Measurements from ENCODE around the gene ANO1. TPM values are rescaled to one million over a fixed set of nuclear protein-coding genes. Genes with fewer than 3 reads are reported as not detected.

Gene ANO1
- polyA plus RNA-seq, 3 donors: 3.9 to 7.8 (median 5.7) TPM

DNA sequence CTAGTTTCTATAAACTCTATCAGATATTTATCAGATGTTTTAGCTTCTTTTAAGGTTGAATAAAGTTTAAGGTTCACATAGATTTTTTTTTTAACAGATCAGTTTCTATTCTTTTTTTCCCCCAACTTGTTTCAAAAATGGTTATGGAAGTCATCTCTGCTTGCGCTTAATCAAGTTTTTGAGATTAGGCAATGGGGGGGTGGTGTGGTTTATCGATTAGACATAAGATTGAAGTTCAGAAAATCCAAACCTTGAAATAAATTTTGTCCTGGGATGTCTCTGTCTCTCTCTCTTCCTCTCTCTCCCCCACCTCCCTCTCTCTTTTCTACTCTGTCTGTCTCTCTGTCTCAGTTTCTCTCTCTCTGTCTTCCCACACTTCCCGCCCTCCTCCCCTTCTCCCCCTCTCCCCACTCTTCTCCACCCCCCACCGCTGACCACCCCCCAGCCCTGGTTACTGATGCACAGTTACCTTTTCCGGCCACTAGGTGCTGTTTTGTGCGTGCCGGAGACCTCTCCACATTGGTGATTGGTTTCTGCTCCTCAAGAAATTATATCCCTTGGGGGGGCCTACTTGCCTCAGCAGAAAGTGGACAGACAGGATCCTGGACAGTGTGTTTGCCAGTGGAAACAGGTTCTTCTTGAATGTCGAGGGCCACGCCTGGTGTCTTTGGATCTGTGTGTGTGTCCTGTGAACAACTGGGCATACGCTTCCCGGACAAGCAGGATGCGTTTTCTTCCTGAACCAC, 29.7 kb upstream of the ANO1 start:
- H3K27ac ChIP-seq (ENCODE audit: low read depth, low read length): no peak overlapping the region
- WGBS, 3 donors: 35 to 50% (median 49%) methylated on average over 11 of the region's 12 CpGs

DNA sequence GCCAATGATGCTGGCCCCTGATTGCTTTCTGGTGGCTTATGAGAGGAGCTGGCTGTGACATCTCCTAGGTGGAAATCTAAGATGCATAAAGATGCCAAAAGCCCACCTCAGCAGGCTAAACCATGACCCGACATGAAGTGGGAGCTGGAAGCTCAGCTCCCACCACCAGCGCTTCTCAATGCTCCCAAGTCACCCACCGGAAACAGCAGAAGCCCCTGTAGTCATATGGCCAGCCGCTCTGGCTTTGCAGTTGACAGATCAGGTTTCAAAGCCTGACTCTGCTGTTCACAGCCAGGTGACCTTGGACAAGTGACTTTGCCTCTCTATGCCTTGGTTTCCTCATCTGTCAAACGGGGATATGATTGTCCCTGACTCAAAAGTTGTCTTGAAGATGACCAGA, 29.1 kb upstream of the ANO1 start:
- 61 to 74% (median 74%) methylated on average over 5 of the region's 5 CpGs for WGBS, 3 donors

DNA sequence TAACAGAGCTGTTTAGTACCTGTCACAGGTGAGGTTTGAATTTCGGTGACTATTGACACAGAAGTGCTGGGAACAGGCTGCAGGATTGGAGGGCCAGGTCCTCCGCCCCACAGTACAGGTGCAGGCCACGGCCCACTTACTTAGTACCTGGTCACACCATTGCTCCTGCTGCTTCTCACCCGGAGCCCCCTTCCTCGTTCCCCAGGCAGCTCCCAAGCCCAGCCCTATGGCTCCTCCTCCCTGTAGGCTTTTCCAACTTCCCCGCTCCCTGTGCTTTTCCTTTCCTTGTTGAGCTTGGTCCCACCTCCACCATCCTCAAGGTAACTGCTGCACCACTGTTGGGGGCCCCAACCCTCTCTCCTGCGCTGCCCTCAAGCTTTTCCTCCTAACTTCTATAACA, 27.9 kb upstream of the ANO1 start:
- no peak overlapping the region for H3K27ac ChIP-seq (ENCODE audit: low read depth, low read length)
- WGBS, 3 donors: 59 to 78% (median 73%) methylated on average over 7 of the region's 7 CpGs

More for the DNA sequence above, 29.1 kb upstream of the ANO1 start:
- H3K27ac ChIP-seq (ENCODE audit: low read depth, low read length): no peak overlapping the region

DNA sequence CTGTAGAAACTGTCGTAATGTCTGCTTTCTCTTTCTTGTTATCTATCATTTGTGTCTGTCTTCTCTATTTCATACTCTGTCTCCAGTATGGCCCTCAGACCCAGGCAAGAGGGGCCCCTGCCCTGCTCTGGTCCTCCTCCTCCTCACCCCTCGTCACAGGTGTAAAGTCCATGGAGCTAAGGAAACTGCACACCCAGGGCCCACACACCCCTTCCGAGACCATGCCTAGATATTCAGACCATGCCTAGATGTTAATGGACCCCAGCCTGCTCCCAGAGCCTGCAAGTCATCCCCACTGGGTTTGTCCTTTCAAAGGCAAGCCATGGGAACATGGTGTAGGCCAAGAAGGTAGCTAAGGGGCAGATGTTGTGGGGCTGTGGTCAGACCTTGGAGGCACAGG, 24.1 kb upstream of the ANO1 start:
- H3K27ac ChIP-seq (ENCODE audit: low read depth, low read length): no peak overlapping the region
- 75 to 88% (median 82%) methylated on average over 3 of the region's 3 CpGs for whole genome bisulfite sequencing, 3 donors

DNA sequence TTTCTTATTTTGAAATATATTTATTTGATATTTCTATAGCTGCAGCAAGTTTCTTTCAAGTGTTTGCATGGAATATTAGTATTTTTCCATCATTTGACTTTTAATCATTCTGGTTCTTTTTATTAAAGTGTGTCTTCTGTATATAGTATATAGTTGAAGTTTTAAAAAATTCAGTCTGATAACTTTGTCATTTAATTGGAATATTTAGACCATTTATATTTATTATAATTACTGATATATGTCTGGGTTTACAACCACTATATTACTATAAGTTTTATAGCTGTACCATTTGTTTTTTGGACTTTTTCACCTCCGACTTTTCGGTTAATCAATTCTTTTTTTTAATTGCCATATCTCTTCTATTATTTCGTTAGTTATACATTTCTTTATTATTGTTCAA, 22.7 kb upstream of the ANO1 start:
- 59 to 64% (median 64%) methylated on average over 3 of the region's 3 CpGs for WGBS, 3 donors
- H3K27ac ChIP-seq (ENCODE audit: low read depth, low read length): no peak overlapping the region

DNA sequence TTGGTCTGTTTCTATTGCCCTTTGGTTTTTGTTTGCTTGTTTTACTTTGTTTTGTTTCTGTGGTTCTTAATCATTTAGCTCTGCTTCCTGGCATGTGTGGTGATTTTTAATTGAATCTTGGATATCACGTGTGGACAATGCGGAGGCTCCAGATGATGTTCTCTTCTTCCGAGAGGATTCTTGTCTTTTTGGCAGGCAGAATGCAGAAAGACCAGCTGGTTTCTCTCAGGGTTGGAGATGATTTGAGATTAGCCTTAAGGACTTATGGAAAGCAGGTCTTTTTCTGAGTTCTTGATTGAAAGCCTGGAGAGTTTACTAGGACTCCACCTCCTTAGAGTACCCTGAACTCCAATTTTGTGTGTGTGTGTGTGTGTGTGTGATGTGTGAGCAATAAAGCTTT, 21.0 kb upstream of the ANO1 start:
- 61 to 77% (median 66%) methylated on average over 3 of the region's 3 CpGs for WGBS, 3 donors
- no peak overlapping the region for H3K27ac ChIP-seq (ENCODE audit: low read depth, low read length)

DNA sequence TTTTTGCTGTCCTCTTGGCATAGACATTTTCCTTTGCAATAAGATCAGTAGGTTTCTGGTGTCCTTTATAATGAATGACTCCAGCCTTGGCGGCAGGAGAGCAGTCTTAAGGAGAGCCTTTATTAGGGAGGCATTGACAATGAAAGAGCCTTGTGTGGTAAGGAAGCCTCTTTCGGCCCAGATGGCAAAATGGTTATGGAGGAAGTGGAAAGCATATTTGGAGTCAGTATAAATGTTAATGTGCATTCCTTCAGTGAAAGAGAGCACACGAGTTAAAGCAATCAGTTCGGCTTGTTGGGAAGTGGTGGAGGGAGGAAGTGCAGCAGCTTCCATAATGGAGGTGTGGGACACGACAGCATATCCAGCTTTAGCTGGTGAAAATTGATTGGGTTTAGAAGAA, 18.1 kb upstream of the ANO1 start:
- WGBS, 3 donors: 58 to 66% (median 66%) methylated on average over 5 of the region's 5 CpGs
- H3K27ac ChIP-seq (ENCODE audit: low read depth, low read length): no peak overlapping the region

DNA sequence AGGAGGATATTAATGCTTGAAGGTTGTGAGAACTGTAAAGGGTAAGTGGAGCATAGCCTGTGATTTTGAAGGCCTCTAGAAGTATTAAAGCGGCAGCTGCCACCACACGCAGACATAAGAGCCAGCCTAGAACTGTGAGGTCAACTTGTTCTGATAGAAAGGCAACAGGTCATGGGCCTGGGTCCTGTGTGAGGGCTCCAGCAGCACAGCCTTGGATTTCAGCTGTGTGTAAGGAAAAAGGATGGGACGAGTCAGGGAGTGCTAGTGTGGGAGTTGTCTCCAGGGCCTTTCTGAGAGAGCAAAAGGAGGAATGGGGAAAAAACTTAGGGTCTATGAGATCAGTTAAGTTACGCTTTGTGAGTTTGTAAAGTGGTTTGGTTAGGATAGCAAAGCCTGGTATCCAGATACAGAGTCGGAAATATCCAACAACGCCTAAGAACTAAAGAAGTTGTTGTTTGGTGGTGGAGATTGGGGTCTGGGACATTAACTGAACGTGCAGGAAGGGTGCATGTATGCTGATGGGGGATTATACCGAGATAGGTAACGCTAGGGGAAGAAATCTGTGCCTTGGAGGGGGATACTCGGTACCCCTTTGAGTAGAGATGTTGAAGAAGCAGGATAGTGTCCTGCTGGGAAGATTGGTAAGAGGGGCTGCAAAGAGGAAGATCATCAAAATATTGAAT, 17.4 kb upstream of the ANO1 start:
- 76 to 83% (median 80%) methylated on average over 10 of the region's 10 CpGs for WGBS, 3 donors
- no peak overlapping the region for H3K27ac ChIP-seq (ENCODE audit: low read depth, low read length)

- WGBS, 3 donors: 95 to 97% (median 96%) methylated on average over 1 of the region's 1 CpG
- H3K27ac ChIP-seq (ENCODE audit: low read depth, low read length): no peak overlapping the region
Observed at GRCh38 chr11:70061734-70062133, 16.4 kb upstream of the ANO1 start.

GRCh38 chr11:70063121-70063520, 15.0 kb upstream of the ANO1 start:
- 80 to 92% (median 91%) methylated on average over 8 of the region's 8 CpGs for WGBS, 3 donors
- H3K27ac ChIP-seq (ENCODE audit: low read depth, low read length): no peak overlapping the region

DNA sequence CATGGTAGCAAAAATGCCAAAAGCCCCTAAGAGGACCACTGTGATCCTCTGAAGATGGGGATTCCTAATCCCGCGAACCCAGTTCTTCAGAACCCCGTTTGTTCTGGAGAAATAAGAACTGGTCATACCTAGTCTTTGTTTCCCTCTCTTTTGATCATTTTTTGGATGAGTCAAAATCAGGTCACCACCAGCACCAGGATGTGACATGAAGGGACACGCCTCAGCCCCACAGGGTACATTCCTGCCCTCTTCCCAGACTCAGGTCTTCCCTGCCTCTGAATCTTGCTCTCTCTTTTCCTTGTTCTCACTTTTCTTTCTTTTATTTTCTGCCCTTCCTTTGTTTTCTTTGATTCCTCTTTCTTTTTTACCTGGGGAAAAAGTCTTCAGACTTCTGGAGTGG, 14.6 kb upstream of the ANO1 start:
- no peak overlapping the region for H3K27ac ChIP-seq (ENCODE audit: low read depth, low read length)
- WGBS, 3 donors: 90 to 98% (median 97%) methylated on average over 4 of the region's 4 CpGs

- 66 to 73% (median 71%) methylated on average over 10 of the region's 10 CpGs for WGBS, 3 donors
- H3K27ac ChIP-seq (ENCODE audit: low read depth, low read length): no peak overlapping the region
Observed at GRCh38 chr11:70064008-70064725, 13.9 kb upstream of the ANO1 start.

DNA sequence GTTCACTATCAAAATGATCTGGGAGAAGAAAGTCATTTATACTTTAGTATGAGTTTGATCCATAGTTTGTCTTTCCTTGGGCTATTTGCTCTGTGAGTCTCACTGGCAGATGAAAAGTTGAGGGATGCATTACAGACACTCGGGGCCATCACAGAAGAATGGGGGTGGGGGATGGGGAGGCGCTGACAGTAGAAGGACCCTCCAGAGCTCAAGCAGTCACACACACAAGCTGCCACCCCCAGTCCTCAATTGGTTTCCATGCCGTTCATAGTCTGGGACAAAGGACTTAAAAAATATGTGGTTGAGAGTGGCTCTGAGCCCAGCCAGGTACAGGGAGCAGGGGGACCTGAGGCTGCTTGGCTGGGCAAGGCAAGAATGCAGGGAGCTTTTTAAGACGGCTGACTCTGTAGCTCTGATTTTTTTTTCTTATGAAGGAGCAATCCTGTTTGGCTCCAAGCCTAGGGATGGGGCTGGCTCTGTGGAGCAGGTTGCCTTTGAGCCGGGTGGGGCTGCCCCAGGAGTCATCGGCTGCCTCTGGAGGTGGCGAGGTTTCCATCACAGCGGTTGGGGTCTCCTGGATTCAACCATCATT, 13.3 kb upstream of the ANO1 start:
- WGBS, 3 donors: 68 to 75% (median 69%) methylated on average over 8 of the region's 8 CpGs
- no peak overlapping the region for H3K27ac ChIP-seq (ENCODE audit: low read depth, low read length)

DNA sequence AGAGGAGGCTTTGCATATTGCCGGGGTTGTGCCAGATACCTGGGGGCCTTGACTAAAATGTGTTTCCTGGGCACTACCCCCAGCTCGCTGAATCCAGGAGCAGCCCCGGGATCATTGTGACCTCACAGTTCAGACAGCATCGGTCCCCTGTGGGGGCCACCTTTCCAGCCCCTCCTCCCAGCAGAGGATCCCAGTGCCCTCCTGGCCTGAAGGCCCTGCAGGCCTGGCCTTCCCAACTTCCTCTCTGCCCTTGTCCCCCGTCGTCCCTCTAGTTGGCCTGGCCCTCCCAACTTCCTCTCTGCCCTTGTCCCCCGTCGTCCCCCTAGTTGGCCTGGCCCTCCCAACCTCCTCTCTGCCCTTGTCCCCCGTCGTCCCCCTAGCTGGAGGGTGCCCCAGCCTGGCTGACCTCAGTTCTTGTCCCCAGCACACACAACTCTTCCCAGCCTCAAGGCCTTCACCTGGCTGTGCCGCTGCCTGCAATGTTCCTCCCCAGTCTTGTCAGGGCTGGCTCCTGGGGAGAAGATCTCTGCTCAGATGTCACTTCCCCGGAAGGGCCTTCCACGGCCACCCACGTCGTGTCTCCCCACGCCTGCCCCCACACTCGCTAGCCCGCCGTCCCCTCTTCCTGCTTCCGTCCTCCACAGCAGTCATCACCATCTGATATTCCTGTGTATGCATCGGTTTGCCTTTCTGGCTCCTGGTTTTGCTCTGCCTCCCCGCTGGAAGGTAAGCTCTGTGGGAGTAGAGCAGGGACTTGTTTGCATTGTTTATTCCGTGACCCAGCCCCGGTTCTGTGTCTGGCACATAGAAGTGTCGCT, 12.6 kb upstream of the ANO1 start:
- H3K27ac ChIP-seq (ENCODE audit: low read depth, low read length): no peak overlapping the region
- WGBS, 3 donors: 74 to 85% (median 81%) methylated on average over 25 of the region's 25 CpGs

GRCh38 chr11:70066136-70066520, 12.0 kb upstream of the ANO1 start:
- no peak overlapping the region for H3K27ac ChIP-seq (ENCODE audit: low read depth, low read length)
- WGBS, 3 donors: 66 to 95% (median 95%) methylated on average over 2 of the region's 2 CpGs

GRCh38 chr11:70066628-70067027, 11.5 kb upstream of the ANO1 start:
- H3K27ac ChIP-seq (ENCODE audit: low read depth, low read length): no peak overlapping the region
- WGBS, 3 donors: 88 to 94% (median 92%) methylated on average over 13 of the region's 13 CpGs

GRCh38 chr11:70067036-70067435, 11.1 kb upstream of the ANO1 start:
- 88 to 92% (median 92%) methylated on average over 7 to 8 of the region's 8 CpGs for WGBS, 3 donors
- no peak overlapping the region for H3K27ac ChIP-seq (ENCODE audit: low read depth, low read length)

GRCh38 chr11:70067591-70068341, 10.4 kb upstream of the ANO1 start:
- WGBS, 3 donors: 23 to 47% (median 46%) methylated on average over 19 to 20 of the region's 20 CpGs
- H3K27ac ChIP-seq (ENCODE audit: low read depth, low read length): no peak overlapping the region

All from adipose tissue (tissue), 3 donors.